Body of pancreas (tissue), 4 donors: ENCODE measurements around the gene CPXM2.
"Not testable (repeated sequence)": the region's sequence is repeated elsewhere in the genome, so short reads cannot be mapped to it uniquely, and the experiment has no call there.

Experiments used
- POLR2A ChIP-seq, 3 donors: fragments of 450-650 bp; IDR thresholded peaks; one replicate each; pipeline ENCODE4 v1.6.1; 2016; ENCODE audit warnings: antibody characterized with exemption in 3 of 3, mild to moderate bottlenecking in 2 of 3
- TF ChIP-seq, protein P1 (sequence below), 7 experiments: fragments of 450-650 bp in 4 of 7; fragments of 200-600 bp in 3 of 7; sonication (generic) in 3 of 7; IDR thresholded peaks; one replicate each; pipeline ENCODE4 v1.5.1; 2016 to 2019; ENCODE audit warnings: antibody characterized with exemption in 7 of 7

DNA sequence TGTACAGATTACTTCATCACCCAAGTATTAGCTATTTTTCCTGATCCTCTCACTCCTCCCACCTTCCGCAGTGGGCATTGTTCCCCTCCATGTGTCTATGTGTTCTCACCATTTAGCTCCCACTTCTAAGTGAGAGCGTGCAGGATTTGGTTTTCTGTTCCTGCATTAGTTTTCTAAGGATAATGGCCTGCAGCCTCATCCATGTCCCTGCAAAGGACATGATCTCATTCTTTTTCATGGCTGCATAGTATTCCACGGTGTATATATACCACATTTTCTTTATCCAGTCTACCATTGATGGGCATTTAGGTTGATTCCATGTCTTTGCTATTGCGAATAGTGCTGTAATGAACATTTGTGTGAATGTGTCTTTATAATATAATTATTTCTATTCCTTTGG, 154.7 kb downstream of the CPXM2 start:
- TF ChIP-seq, protein P1, sequence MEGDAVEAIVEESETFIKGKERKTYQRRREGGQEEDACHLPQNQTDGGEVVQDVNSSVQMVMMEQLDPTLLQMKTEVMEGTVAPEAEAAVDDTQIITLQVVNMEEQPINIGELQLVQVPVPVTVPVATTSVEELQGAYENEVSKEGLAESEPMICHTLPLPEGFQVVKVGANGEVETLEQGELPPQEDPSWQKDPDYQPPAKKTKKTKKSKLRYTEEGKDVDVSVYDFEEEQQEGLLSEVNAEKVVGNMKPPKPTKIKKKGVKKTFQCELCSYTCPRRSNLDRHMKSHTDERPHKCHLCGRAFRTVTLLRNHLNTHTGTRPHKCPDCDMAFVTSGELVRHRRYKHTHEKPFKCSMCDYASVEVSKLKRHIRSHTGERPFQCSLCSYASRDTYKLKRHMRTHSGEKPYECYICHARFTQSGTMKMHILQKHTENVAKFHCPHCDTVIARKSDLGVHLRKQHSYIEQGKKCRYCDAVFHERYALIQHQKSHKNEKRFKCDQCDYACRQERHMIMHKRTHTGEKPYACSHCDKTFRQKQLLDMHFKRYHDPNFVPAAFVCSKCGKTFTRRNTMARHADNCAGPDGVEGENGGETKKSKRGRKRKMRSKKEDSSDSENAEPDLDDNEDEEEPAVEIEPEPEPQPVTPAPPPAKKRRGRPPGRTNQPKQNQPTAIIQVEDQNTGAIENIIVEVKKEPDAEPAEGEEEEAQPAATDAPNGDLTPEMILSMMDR (IDR thresholded peaks at IDR 0.05), result not testable (repeated sequence)
- not testable (repeated sequence) for TF ChIP-seq POLR2A (IDR thresholded peaks at IDR 0.05)
